ENCODE data around the gene FAM13C.
A peak's percentile ranks its signal among the peaks of the same experiment; 100 is the strongest.

The FAM13C gene

GRCh38 chr10:59361663-59362143 is 646 bp downstream of the FAM13C start:
- no peak for DNase-seq (ENCODE audit: low read depth)

GRCh38 chr10:59360605-59361405 is 1.5 kb downstream of the FAM13C start:
- DNase-seq (ENCODE audit: low read depth): no peak

- no peak for DNase-seq (ENCODE audit: low read depth)
These were observed 3.8 kb downstream of the FAM13C start for GRCh38 chr10:59358576-59358975.

GRCh38 chr10:59354434-59354833 is 7.9 kb downstream of the FAM13C start:
- no peak for DNase-seq (ENCODE audit: low read depth)

GRCh38 chr10:59350558-59350957 is 11.8 kb downstream of the FAM13C start:
- no peak for DNase-seq (ENCODE audit: low read depth)

GRCh38 chr10:59346321-59346720 is 16.0 kb downstream of the FAM13C start:
- DNase-seq (ENCODE audit: low read depth): peak; percentile 11

GRCh38 chr10:59342723-59343122 is 19.6 kb downstream of the FAM13C start:
- DNase-seq (ENCODE audit: low read depth): no peak

GRCh38 chr10:59342000-59342399 is 20.3 kb downstream of the FAM13C start:
- DNase-seq (ENCODE audit: low read depth): no peak

- no peak for DNase-seq (ENCODE audit: low read depth)
These were observed 22.1 kb downstream of the FAM13C start for GRCh38 chr10:59340285-59340684.

GRCh38 chr10:59339351-59339750 is 23.0 kb downstream of the FAM13C start:
- no peak for DNase-seq (ENCODE audit: low read depth)

- peak; percentile 38 for DNase-seq (ENCODE audit: low read depth)
These were observed 25.1 kb downstream of the FAM13C start for GRCh38 chr10:59337201-59337652.

GRCh38 chr10:59336632-59337031 is 25.7 kb downstream of the FAM13C start:
- peak; percentile 2 for DNase-seq (ENCODE audit: low read depth)

- DNase-seq (ENCODE audit: low read depth): no peak
These were observed 26.9 kb downstream of the FAM13C start for GRCh38 chr10:59335497-59335896.

- DNase-seq (ENCODE audit: low read depth): no peak
These were observed 28.6 kb downstream of the FAM13C start for GRCh38 chr10:59333701-59334100.

GRCh38 chr10:59332581-59332980 is 29.8 kb downstream of the FAM13C start:
- no peak for DNase-seq (ENCODE audit: low read depth)

GRCh38 chr10:59331661-59332060 is 30.7 kb downstream of the FAM13C start:
- DNase-seq (ENCODE audit: low read depth): no peak

GRCh38 chr10:59325116-59325515 is 37.2 kb downstream of the FAM13C start:
- no peak for DNase-seq (ENCODE audit: low read depth)

- DNase-seq (ENCODE audit: low read depth): no peak
These were observed 37.8 kb downstream of the FAM13C start for GRCh38 chr10:59324597-59324996.

- DNase-seq (ENCODE audit: low read depth): no peak
These were observed 38.4 kb downstream of the FAM13C start for GRCh38 chr10:59323831-59324401.

- peak; percentile 5 for DNase-seq (ENCODE audit: low read depth)
These were observed 39.3 kb downstream of the FAM13C start for GRCh38 chr10:59323036-59323459.

GRCh38 chr10:59322131-59322530 is 40.2 kb downstream of the FAM13C start:
- DNase-seq (ENCODE audit: low read depth): no peak

GRCh38 chr10:59320355-59320754 is 42.0 kb downstream of the FAM13C start:
- no peak for DNase-seq (ENCODE audit: low read depth)

- DNase-seq (ENCODE audit: low read depth): no peak
These were observed 42.5 kb downstream of the FAM13C start for GRCh38 chr10:59319854-59320253.
